K562 (cell line): ENCODE results near the gene YOD1. TPM values are rescaled to one million over a fixed set of nuclear protein-coding genes. Genes with fewer than 3 reads are reported as not detected.
A peak's percentile ranks its signal among the peaks of the same experiment; 100 is the strongest.

Experiments
- ATAC-seq: fragments of 200-7000 bp; cut with Tn5 transposase; 3 replicates; pipeline ENCODE4 v1.9.1; 2020; ENCODE audit warnings: moderate library complexity
- BruUV-seq: library from RNA; stranded (reverse); fragments of 400-500 nt; replicated peaks from 2 replicates; lab custom pipeline; 2021; lab: Mats Ljungman, UMichigan
- CTCF ChIA-PET: fragments of 300-600 bp; formaldehyde crosslinking; extraction: SDS; loops from one replicate; lab custom pipeline; 2021; ENCODE audit warnings: low intra/inter-chr PET ratio; lab: Yijun Ruan, JAX
- POLR2A ChIA-PET: fragments of 300-600, 350-650 bp; sonication (Branson Sonifier 250); formaldehyde crosslinking; extraction: SDS; loops from one replicate; lab custom pipeline; 2021; ENCODE audit warnings: antibody characterized with exemption, inconsistent platforms; lab: Yijun Ruan, JAX
- DNase-seq, 4 experiments: peaks; one replicate each; pipeline versions ENCODE4 v3.0.0 to v3.0.0-alpha.2; 2011 to 2018; ENCODE audit warnings: low spot score in 3 of 4, mixed read lengths in 3 of 4; ENCODE audit errors: extremely low read depth in 1 of 4
- FAIRE-seq: peaks from 2 replicates; lab custom pipeline; 2011; peaks lifted over from hg19 to GRCh38; lab: Jason Lieb, UNC
- H2AFZ ChIP-seq: 2 replicates; pipeline ENCODE4 v1.6.0; 2011; ENCODE audit warnings: low read depth, low read length, control low read depth, inconsistent platforms
- H3K27ac ChIP-seq: fragments of 200-600 bp; 3 replicates; pipeline ENCODE4 v1.8.0; 2011; ENCODE audit warnings: low read depth, mild to moderate bottlenecking, control low read depth, inconsistent platforms, low read length, moderate library complexity, mixed read lengths; ENCODE audit errors: extremely low read depth
- H3K27me3 ChIP-seq, 2 experiments: fragments of 300-600 bp in 1 of 2; 2 replicates in 1 of 2; 3 replicates in 1 of 2; pipeline versions ENCODE4 v1.6.0 to v1.8.0; 2011; ENCODE audit warnings: inconsistent platforms in 2 of 2, low read length in 2 of 2, mild to moderate bottlenecking in 1 of 2, mixed read lengths in 1 of 2, moderate library complexity in 1 of 2; ENCODE audit not compliant: control insufficient read depth in 2 of 2, insufficient read depth in 2 of 2
- H3K36me3 ChIP-seq: fragments of 300-600 bp; 3 replicates; pipeline ENCODE4 v1.8.0; 2011; ENCODE audit warnings: mild to moderate bottlenecking, low read length, inconsistent platforms; ENCODE audit not compliant: control insufficient read depth, insufficient read depth
- H3K4me1 ChIP-seq, 2 experiments: fragments of 200-600 bp in 1 of 2; replicated peaks in 1 of 2; 2 replicates in 1 of 2; 3 replicates in 1 of 2; pipeline versions ENCODE4 v1.5.1 to v1.8.0; 2011; ENCODE audit warnings: inconsistent platforms in 2 of 2, low read length in 2 of 2, mild to moderate bottlenecking in 1 of 2, mixed read lengths in 1 of 2, moderate library complexity in 1 of 2; ENCODE audit not compliant: control insufficient read depth in 2 of 2, insufficient read depth in 2 of 2
- H3K4me2 ChIP-seq: 2 replicates; pipeline ENCODE4 v1.6.1; 2011; ENCODE audit warnings: low read length, control low read depth, inconsistent platforms, mixed read lengths; ENCODE audit not compliant: insufficient read depth
- H3K4me3 ChIP-seq: fragments of 200-600 bp; sonication (generic), shearing (Covaris generic); 2 replicates; pipeline ENCODE4 v1.5.1; 2016; ENCODE audit warnings: control low read depth, inconsistent platforms
- H3K79me2 ChIP-seq: fragments of 200-600 bp; 3 replicates; pipeline ENCODE4 v1.8.0; 2011; ENCODE audit warnings: low read length, inconsistent platforms; ENCODE audit not compliant: control insufficient read depth, insufficient read depth
- H3K9ac ChIP-seq, 2 experiments: 2 replicates each; pipeline versions ENCODE4 v1.6.0 to v1.6.1; 2011; ENCODE audit warnings: low read depth in 2 of 2, low read length in 2 of 2, control low read depth in 1 of 2, inconsistent platforms in 1 of 2, mild to moderate bottlenecking in 1 of 2, mixed read lengths in 1 of 2; ENCODE audit not compliant: insufficient read depth in 1 of 2
- H3K9me1 ChIP-seq: one replicate; pipeline ENCODE4 v1.6.0; 2011; ENCODE audit warnings: inconsistent platforms, mild to moderate bottlenecking, low read length, moderate library complexity; ENCODE audit not compliant: control insufficient read depth, insufficient read depth
- H3K9me3 ChIP-seq: replicated peaks from 2 replicates; pipeline ENCODE4 v1.5.1; 2011; ENCODE audit warnings: low read depth, low read length, inconsistent platforms; ENCODE audit not compliant: control insufficient read depth, insufficient read depth
- H4K20me1 ChIP-seq: replicated peaks from 2 replicates; pipeline ENCODE4 v1.6.1; 2011; ENCODE audit warnings: low read length, inconsistent platforms, mixed read lengths; ENCODE audit not compliant: control insufficient read depth, insufficient read depth
- SLC30A9 ChIP-seq: fragments of 250-450 bp; sonication (Bioruptor Pico); IDR thresholded peaks from 2 replicates; pipeline ENCODE4 v1.8.0; 2022; ENCODE audit warnings: mild to moderate bottlenecking, moderate library complexity
- STAT6 ChIP-seq: sonication (generic); formaldehyde crosslinking; IDR thresholded peaks from 2 replicates; pipeline ENCODE4 v1.8.1; 2023; ENCODE audit warnings: mild to moderate bottlenecking, missing genetic modification reagents
- WGBS: fragments of 100-300 bp; shearing (Covaris generic); methylation state at CpG from one replicate; pipeline ENCODE4 v1.1.6; 2016; ENCODE audit warnings: low coverage, mixed read lengths; ENCODE audit not compliant: insufficient coverage; ENCODE audit errors: missing lambda C conversion rate; 5-methylcytosine and 5-hydroxymethylcytosine counted together
- in situ Hi-C: fragments of 300-500 bp; cut with MboI; formaldehyde crosslinking; loops from 4 replicates; pipeline ENCODE4 v1.15.0; 2018; ENCODE audit warnings: inconsistent platforms, mixed read lengths
- intact Hi-C: fragments of 100-400 bp; cut with micrococcal nuclease; formaldehyde crosslinking; loops from 2 replicates; pipeline ENCODE4 v1.14.2; 2022
- polyA plus RNA-seq, 8 experiments: library from polyadenylated mRNA; depleted of rRNA in 4 of 8; stranded (reverse) in 5 of 8; unstranded in 3 of 8; fragments of >200 nt; fragmentation: Nextera tagmentation in 2 of 8; fragmentation: Illumina TruSeq in 1 of 8; extraction: Ambion mirVana in 2 of 8; extraction: Trizol in 1 of 8; gene quantifications; 2 replicates each; pipeline versions ENCODE4 v1.2.1 to v1.2.3, GENCODE V29; 2011 to 2014; ENCODE audit warnings: inconsistent platforms in 1 of 8, missing spikeins in 1 of 8
- total RNA-seq, 7 experiments: library from RNA; depleted of rRNA in 6 of 7; stranded (reverse); fragments of >200 nt in 6 of 7; fragmentation: Illumina TruSeq in 2 of 7; extraction: Trizol in 2 of 7; gene quantifications; 2 replicates each; pipeline versions ENCODE4 v1.2.1 to v1.2.3, GENCODE V29; 2011 to 2021; ENCODE audit warnings: low replicate concordance in 1 of 7

YOD1 gene
- total and polyA plus RNA-seq, 9 of the 15 experiments (the other 6 are each of a cell fraction or from before 2014, with no cell fraction given), result 18.2 to 78.1 (median 46.9) TPM

GRCh38 chr1:207027206-207027777 lies 23.7 kb downstream of the YOD1 start:
- H3K36me3 ChIP-seq, result peaks cover 5% of the 10 kb centered on the region; the same call in 2 of the 3 replicates
- H3K4me3 ChIP-seq, result no peak overlapping the region
- H2AFZ ChIP-seq, result peak overlapping the region; percentile 1; the same call in 1 of the 2 replicates
- H3K9ac ChIP-seq, result peak overlapping the region in 1 of 2 experiments; percentile 16; a peak in 1 of 4 replicates
- H3K9me3 ChIP-seq, result no peaks in the 10 kb centered on the region
- TF ChIP-seq SLC30A9 (CRISPR knock-in tag), result no peak
- no peak for TF ChIP-seq STAT6 (CRISPR knock-in tag)
- TF ChIP-seq, all 486 proteins: peak for 0
- intact Hi-C loops, result no loop called here
- no peak for FAIRE-seq
- Histone ChIP-seq H3K9me1 (peaks cover 3% of the 10 kb centered on the region), H3K79me2 (peaks cover 16% of the 10 kb centered on the region; the same call in 2 of the 3 replicates), H4K20me1 (no peaks in the 10 kb centered on the region), H3K27me3 (no peaks in the 10 kb centered on the region), H3K27ac (no peak overlapping the region), H3K4me2 (no peak overlapping the region), H3K4me1 (peaks cover 31 to 85% of the 10 kb centered on the region in 2 experiments)
- ChIA-PET POLR2A (interaction anchor here (3.5 to 8.6 kb wide), 2 partner anchors 13 to 19 kb away, joined by 16 to 97 read pairs; partner anchors contain the start of gene YOD1), CTCF (no interaction called here)
- BruUV-seq, result no TSS peak
- in situ Hi-C loops, result no loop called here
- no peak for ATAC-seq
- 92% methylated on average over 17 of the region's 18 CpGs for WGBS
- no peak for DNase-seq
